Activated CD8-positive, alpha-beta memory T cell treated with anti-CD3 and anti-CD28 coated beads, Interleukin-2, amount 50 U/mL, for 1 hour (primary cell): ENCODE data around the gene SLC25A23.

ENCODE experiments used
- DNase-seq: peaks from one replicate; pipeline ENCODE4 v3.0.0-alpha.2; 2020; ENCODE audit errors: extremely low read depth

Gene SLC25A23

GRCh38 chr19:6481541-6482342 is 22.1 kb upstream of the SLC25A23 start, which contains the start of gene DENND1C:
DENND1C (minus strand) TSS chr19:6481787; CDS start chr19:6481695, 92 bp downstream.
- DNase-seq: no peak

GRCh38 chr19:6480848-6481415 is 21.3 kb upstream of the SLC25A23 start:
- DNase-seq: no peak

- DNase-seq: no peak
These were observed 20.3 kb upstream of the SLC25A23 start for GRCh38 chr19:6479836-6480398.

- no peak for DNase-seq
These were observed 19.2 kb upstream of the SLC25A23 start for GRCh38 chr19:6478815-6479214.

GRCh38 chr19:6476896-6477431 is 17.4 kb upstream of the SLC25A23 start:
- DNase-seq: no peak

GRCh38 chr19:6476155-6476895 is 16.7 kb upstream of the SLC25A23 start:
- peak; percentile 18 for DNase-seq

GRCh38 chr19:6475321-6476108 is 15.9 kb upstream of the SLC25A23 start:
- DNase-seq: no peak

- no peak for DNase-seq
These were observed 14.1 kb upstream of the SLC25A23 start for GRCh38 chr19:6473647-6474046.

- DNase-seq: no peak
These were observed 13.1 kb upstream of the SLC25A23 start for GRCh38 chr19:6472713-6473112.

- DNase-seq: no peak
These were observed 11.5 kb upstream of the SLC25A23 start for GRCh38 chr19:6471076-6471475.

GRCh38 chr19:6470173-6470572 is 10.6 kb upstream of the SLC25A23 start:
- DNase-seq: no peak

- DNase-seq: no peak
These were observed 7.8 kb upstream of the SLC25A23 start for GRCh38 chr19:6467384-6467783.

GRCh38 chr19:6466526-6467248 is 7.1 kb upstream of the SLC25A23 start:
- DNase-seq: no peak

GRCh38 chr19:6465663-6466062 is 6.1 kb upstream of the SLC25A23 start:
- no peak for DNase-seq

GRCh38 chr19:6465006-6465405 is 5.4 kb upstream of the SLC25A23 start:
- DNase-seq: no peak

- peak; percentile 35 for DNase-seq
These were observed 4.7 kb upstream of the SLC25A23 start, which contains the start of gene CRB3 for GRCh38 chr19:6464070-6464873. CRB3 (plus strand) TSS chr19:6464271; CDS start chr19:6464702, 431 bp downstream.

- DNase-seq: peak; percentile 91
These were observed 700 bp upstream of the SLC25A23 start for GRCh38 chr19:6460099-6460884.

- DNase-seq: no peak
These were observed 814 bp downstream of the SLC25A23 start for GRCh38 chr19:6458695-6459261.
